Measurements from ENCODE around the gene FAM50B. TPM values are rescaled to one million over a fixed set of nuclear protein-coding genes. Genes with fewer than 3 reads are reported as not detected.

The FAM50B gene
- polyA plus RNA-seq, 1 donor from 2014 or later, result 0.79 TPM

DNA sequence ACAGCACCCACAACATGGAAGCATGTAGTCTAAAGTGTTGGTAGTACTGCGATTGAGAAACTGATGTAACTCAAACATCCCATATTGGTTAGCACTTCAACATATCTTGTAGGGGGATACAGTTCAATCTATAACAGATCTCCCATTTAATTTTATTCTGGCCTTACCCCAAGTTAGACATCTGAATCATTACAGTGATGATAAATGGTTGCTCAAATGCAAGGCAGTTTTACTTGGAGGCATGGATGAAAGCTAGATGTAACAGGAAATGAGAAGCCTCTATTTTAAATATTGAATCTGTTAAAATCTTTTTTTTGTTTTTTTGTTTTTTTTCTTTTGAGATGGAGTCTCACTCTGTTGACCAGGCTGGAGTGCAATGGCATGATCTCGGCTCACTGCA, 44.2 kb upstream of the FAM50B start (continued):
- TF ChIP-seq, protein P1, sequence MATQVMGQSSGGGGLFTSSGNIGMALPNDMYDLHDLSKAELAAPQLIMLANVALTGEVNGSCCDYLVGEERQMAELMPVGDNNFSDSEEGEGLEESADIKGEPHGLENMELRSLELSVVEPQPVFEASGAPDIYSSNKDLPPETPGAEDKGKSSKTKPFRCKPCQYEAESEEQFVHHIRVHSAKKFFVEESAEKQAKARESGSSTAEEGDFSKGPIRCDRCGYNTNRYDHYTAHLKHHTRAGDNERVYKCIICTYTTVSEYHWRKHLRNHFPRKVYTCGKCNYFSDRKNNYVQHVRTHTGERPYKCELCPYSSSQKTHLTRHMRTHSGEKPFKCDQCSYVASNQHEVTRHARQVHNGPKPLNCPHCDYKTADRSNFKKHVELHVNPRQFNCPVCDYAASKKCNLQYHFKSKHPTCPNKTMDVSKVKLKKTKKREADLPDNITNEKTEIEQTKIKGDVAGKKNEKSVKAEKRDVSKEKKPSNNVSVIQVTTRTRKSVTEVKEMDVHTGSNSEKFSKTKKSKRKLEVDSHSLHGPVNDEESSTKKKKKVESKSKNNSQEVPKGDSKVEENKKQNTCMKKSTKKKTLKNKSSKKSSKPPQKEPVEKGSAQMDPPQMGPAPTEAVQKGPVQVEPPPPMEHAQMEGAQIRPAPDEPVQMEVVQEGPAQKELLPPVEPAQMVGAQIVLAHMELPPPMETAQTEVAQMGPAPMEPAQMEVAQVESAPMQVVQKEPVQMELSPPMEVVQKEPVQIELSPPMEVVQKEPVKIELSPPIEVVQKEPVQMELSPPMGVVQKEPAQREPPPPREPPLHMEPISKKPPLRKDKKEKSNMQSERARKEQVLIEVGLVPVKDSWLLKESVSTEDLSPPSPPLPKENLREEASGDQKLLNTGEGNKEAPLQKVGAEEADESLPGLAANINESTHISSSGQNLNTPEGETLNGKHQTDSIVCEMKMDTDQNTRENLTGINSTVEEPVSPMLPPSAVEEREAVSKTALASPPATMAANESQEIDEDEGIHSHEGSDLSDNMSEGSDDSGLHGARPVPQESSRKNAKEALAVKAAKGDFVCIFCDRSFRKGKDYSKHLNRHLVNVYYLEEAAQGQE (IDR thresholded peaks at IDR 0.05; ENCODE audit: borderline replicate concordance), result no peak

DNA sequence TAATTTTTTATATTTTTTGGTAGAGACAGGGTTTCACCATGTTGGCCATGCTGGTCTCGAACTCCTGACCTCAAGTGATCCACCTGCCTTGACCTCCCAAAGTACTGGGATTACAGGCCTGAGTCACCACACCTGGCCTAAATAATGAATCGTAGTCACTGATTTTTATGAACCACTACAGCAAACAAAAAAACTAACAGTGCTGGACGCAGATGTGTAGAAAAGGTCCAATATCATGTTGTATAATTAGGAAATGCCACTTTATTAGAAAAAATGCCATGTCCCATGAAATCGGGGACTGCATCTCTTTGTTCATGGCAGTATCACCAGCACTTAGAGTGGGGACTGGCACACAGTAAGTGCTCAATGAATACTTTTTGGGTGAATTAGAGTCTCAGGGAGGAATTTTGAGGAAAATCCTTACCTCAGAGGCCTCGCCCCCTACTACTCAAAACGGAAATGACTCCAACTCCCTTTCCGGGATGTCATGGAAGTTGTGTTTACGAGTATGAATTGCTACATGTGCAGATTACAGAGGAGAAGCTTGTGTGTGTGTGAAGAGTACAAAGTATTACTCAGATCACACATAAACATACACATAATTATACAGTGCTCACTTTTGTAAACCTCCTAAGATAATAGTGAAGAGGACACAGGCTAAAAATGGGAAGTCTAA, 43.6 kb upstream of the FAM50B start:
- H3F3A ChIP-seq (ENCODE audit: insufficient read depth, low read length, poor library complexity, severe bottlenecking), result no peaks in the 10 kb centered on the region
- H3K9me2 ChIP-seq (ENCODE audit: insufficient read depth, low read length), result no peaks in the 10 kb centered on the region
- H3K27me3 ChIP-seq (ENCODE audit: insufficient read depth, low read depth, low read length), result no peaks in the 10 kb centered on the region
- H3K9ac ChIP-seq (ENCODE audit: low read length), result no peak overlapping the region
- TF ChIP-seq RAD21 (conservative IDR thresholded peaks at IDR 0.05), result no peak
- no peak for TF ChIP-seq EP300 (conservative IDR thresholded peaks at IDR 0.05; ENCODE audit: poor library complexity, severe bottlenecking)
- TF ChIP-seq, protein P1 (IDR thresholded peaks at IDR 0.05; ENCODE audit: borderline replicate concordance), result no peak
- TF ChIP-seq MXI1 (conservative IDR thresholded peaks at IDR 0.05; ENCODE audit: poor library complexity, severe bottlenecking), result no peak
- no peak for TF ChIP-seq TAF1 (IDR thresholded peaks at IDR 0.05; ENCODE audit: low read depth)
- no peak for TF ChIP-seq EZH2 (IDR thresholded peaks at IDR 0.05; ENCODE audit: borderline replicate concordance, insufficient read depth, low read length, poor library complexity, severe bottlenecking)
- TF ChIP-seq POLR2AphosphoS5 (IDR thresholded peaks at IDR 0.05), result no peak
- TF ChIP-seq, protein P2, sequence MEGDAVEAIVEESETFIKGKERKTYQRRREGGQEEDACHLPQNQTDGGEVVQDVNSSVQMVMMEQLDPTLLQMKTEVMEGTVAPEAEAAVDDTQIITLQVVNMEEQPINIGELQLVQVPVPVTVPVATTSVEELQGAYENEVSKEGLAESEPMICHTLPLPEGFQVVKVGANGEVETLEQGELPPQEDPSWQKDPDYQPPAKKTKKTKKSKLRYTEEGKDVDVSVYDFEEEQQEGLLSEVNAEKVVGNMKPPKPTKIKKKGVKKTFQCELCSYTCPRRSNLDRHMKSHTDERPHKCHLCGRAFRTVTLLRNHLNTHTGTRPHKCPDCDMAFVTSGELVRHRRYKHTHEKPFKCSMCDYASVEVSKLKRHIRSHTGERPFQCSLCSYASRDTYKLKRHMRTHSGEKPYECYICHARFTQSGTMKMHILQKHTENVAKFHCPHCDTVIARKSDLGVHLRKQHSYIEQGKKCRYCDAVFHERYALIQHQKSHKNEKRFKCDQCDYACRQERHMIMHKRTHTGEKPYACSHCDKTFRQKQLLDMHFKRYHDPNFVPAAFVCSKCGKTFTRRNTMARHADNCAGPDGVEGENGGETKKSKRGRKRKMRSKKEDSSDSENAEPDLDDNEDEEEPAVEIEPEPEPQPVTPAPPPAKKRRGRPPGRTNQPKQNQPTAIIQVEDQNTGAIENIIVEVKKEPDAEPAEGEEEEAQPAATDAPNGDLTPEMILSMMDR (IDR thresholded peaks at IDR 0.05; ENCODE audit: poor library complexity, severe bottlenecking), result no peak
- H4K20me1 ChIP-seq (ENCODE audit: insufficient read depth), result no peaks in the 10 kb centered on the region
- no peak overlapping the region for H3K4me2 ChIP-seq (ENCODE audit: low read length)
- H3K9me3 ChIP-seq (ENCODE audit: low read length), result no peaks in the 10 kb centered on the region
- no peak overlapping the region for H3K4me3 ChIP-seq (ENCODE audit: low read length)
- no peak overlapping the region for H2AFZ ChIP-seq (ENCODE audit: low read depth, low read length)
- no peak overlapping the region for H3K27ac ChIP-seq (ENCODE audit: low read length)
- H3K36me3 ChIP-seq (ENCODE audit: insufficient read depth, low read length), result no peaks in the 10 kb centered on the region
- no peaks in the 10 kb centered on the region for H3K79me2 ChIP-seq (replicated peaks; ENCODE audit: insufficient read depth, low read length)
